ENCODE results near the gene DDX10. TPM values are rescaled to one million over a fixed set of nuclear protein-coding genes. Genes with fewer than 3 reads are reported as not detected.

The DDX10 gene
- total and polyA plus RNA-seq, 9 donors: 13.1 to 34.3 (median 25.7) TPM

DNA sequence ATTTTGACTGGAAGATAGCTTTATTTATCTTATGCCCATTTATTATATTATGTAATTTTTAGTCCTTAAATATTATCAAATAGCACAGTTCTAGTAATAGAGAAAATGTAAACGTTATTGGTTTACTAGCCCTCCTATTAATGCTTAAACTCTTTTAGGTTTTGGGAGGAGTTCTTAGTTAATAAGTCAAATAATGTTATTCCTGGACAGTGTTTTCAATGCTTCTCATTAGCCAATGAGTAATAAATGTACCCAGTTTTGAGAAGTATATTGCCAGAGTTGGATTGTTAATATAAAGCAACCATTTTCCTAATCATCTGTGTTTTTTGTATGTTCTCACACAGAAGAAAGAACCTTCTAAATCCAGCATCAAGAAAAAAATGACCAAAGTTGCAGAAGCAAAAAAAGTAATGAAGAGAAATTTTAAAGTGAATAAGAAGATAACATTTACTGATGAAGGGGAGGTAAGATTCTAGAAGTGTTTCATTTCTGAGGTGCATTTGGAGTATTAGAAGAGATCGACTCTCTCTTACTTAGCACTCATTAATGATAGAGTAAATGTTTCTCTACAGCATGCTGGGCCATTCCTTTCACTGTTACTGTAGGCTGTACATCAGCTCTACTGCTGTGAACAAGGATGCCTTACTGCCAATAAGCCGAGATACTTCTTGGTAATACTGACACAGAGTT lies 173.4 kb downstream of the DDX10 start:
- H3K36me3 ChIP-seq: no peaks in the 10 kb centered on the region
- 89 to 95% (median 92%) methylated on average over 3 of the region's 3 CpGs for WGBS, 3 donors
- intact Hi-C loops (cut with DNase I): no loop called here
- no peaks in the 10 kb centered on the region for H3K27me3 ChIP-seq
- H3K9me3 ChIP-seq: no peaks in the 10 kb centered on the region
- H3K4me1 ChIP-seq (ENCODE audit: insufficient read depth): no peaks in the 10 kb centered on the region
- no peak for DNase-seq
- TF ChIP-seq, protein P1, sequence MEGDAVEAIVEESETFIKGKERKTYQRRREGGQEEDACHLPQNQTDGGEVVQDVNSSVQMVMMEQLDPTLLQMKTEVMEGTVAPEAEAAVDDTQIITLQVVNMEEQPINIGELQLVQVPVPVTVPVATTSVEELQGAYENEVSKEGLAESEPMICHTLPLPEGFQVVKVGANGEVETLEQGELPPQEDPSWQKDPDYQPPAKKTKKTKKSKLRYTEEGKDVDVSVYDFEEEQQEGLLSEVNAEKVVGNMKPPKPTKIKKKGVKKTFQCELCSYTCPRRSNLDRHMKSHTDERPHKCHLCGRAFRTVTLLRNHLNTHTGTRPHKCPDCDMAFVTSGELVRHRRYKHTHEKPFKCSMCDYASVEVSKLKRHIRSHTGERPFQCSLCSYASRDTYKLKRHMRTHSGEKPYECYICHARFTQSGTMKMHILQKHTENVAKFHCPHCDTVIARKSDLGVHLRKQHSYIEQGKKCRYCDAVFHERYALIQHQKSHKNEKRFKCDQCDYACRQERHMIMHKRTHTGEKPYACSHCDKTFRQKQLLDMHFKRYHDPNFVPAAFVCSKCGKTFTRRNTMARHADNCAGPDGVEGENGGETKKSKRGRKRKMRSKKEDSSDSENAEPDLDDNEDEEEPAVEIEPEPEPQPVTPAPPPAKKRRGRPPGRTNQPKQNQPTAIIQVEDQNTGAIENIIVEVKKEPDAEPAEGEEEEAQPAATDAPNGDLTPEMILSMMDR (IDR thresholded peaks at IDR 0.05): no peak
- no peak for TF ChIP-seq EP300 (IDR thresholded peaks at IDR 0.05)
- no peak for TF ChIP-seq POLR2A (IDR thresholded peaks at IDR 0.05)
- H3K27ac ChIP-seq: no peak overlapping the region
- no peak overlapping the region for H3K4me3 ChIP-seq

DNA sequence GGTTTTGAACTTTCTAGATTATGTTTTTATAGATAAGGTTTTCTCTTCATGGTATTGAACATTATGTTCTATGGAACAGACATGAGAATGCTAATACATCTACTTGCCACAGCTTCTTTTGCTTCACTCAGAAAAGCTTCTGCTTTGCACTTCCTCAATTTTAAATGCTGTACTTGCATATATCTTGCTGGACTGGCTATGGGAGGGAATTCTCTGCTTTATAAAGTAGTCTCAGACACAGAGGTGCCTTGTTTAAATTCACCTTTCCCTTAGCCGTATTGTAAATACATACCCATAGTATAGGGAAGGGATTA lies 173.9 kb downstream of the DDX10 start:
- Histone ChIP-seq H3K9me3 (no peaks in the 10 kb centered on the region), H3K27ac (no peak overlapping the region), H3K27me3 (no peaks in the 10 kb centered on the region), H3K4me3 (no peak overlapping the region), H3K36me3 (no peaks in the 10 kb centered on the region), H3K4me1 (ENCODE audit: insufficient read depth) (no peaks in the 10 kb centered on the region)
- intact Hi-C loops (cut with DNase I): no loop called here
- TF ChIP-seq, protein P1 (IDR thresholded peaks at IDR 0.05): no peak
- TF ChIP-seq POLR2A (IDR thresholded peaks at IDR 0.05): no peak
- TF ChIP-seq EP300 (IDR thresholded peaks at IDR 0.05): no peak
- 91 to 98% (median 95%) methylated on average over 1 of the region's 1 CpG for WGBS, 3 donors
- DNase-seq: no peak

DNA sequence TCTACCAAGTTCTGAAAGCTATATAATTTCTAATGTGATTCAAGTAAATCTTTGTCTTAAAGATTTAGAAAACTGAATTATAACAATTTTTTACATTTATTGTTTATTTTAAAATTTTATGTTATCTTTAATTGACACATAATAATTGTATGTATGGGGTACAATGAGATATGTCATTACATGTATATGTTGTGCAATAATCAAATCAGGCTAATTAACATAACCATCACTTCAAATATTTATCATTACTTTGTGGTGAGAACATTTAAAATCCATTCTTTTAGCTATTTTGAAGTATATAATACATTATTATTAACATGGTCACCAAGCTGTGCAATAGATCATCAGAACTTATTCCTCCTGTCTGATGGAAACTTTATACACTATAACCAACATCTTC lies 181.1 kb downstream of the DDX10 start:
- DNase-seq: no peak
- Histone ChIP-seq H3K4me3 (no peak overlapping the region), H3K9me3 (no peaks in the 10 kb centered on the region), H3K27me3 (no peaks in the 10 kb centered on the region), H3K36me3 (no peaks in the 10 kb centered on the region), H3K27ac (no peak overlapping the region), H3K4me1 (ENCODE audit: insufficient read depth) (no peaks in the 10 kb centered on the region)
- TF ChIP-seq, protein P1 (IDR thresholded peaks at IDR 0.05): no peak
- no peak for TF ChIP-seq POLR2A (IDR thresholded peaks at IDR 0.05)
- no peak for TF ChIP-seq EP300 (IDR thresholded peaks at IDR 0.05)
- intact Hi-C loops (cut with DNase I): no loop called here

DNA sequence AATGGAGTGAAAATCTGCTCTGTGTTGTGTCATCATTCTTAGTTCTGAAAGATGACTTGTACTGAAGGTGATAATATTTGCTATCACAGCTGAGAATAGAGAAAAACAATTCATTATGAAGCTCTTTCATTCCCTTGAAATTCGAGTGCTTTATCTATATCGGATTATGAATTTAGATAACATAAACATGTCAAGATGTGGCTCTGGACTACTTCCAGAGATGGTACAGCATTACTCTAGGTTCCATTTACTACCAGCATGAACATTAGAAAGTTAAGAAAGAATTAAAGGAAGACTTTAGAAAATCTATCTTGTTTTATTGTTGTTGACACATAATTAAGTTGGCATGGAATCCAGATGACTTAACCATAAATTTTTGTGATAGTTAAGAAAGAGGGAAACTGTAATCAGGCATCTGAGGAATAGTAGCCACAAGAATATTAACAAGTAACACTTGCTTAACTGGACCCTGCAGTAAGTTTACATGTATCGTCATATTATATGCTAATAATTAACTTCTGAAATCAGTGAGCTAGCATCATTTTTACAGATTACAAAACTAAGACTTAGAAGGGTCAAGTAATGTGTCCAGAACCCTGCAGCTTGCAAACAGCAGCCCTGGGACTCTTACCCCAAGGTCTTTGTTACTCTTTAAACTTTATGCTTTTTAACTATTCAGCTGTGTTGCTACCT lies 182.6 kb downstream of the DDX10 start:
- Histone ChIP-seq H3K36me3 (no peaks in the 10 kb centered on the region), H3K4me3 (no peak overlapping the region), H3K27me3 (no peaks in the 10 kb centered on the region), H3K27ac (no peak overlapping the region), H3K9me3 (no peaks in the 10 kb centered on the region), H3K4me1 (ENCODE audit: insufficient read depth) (no peaks in the 10 kb centered on the region)
- TF ChIP-seq, protein P1 (IDR thresholded peaks at IDR 0.05): no peak
- TF ChIP-seq POLR2A (IDR thresholded peaks at IDR 0.05) (no peak), EP300 (IDR thresholded peaks at IDR 0.05) (no peak)
- intact Hi-C loops (cut with DNase I): no loop called here
- DNase-seq: no peak
- WGBS, 3 donors: 44 to 59% (median 50%) methylated on average over 3 of the region's 3 CpGs

Data from ovary (tissue), 9 donors.